Posterior cingulate gyrus (tissue), 11 donors: Measurements from ENCODE around the gene OAF.
"Not testable (repeated sequence)": the region's sequence is repeated elsewhere in the genome, so short reads cannot be mapped to it uniquely, and the experiment has no call there.

Experiments
- DNase-seq, 10 donors: peaks; one replicate each; pipeline versions ENCODE4 v3.0.0 to v3.0.0-alpha.2; 2020 to 2021; ENCODE audit warnings: mixed read lengths in 3 of 10
- intact Hi-C: fragments of 100-400 bp; cut with DNase I; formaldehyde crosslinking; loops from one replicate; pipeline ENCODE4 v1.15.1; 2023

OAF gene

GRCh38 chr11:120210626-120211521, at the start of gene OAF:
Gene OAF (plus strand): TSS chr11:120211032. CDS start chr11:120211280, 248 bp downstream.
- peak; percentile 25 to 91 (median 50) for DNase-seq
- intact Hi-C loops, result no loop called here

- intact Hi-C loops, result loop anchor here (5.0 kb wide), 1 partner anchor 685 kb away; no protein-coding TSS in a partner anchor
- no peak for DNase-seq
Observed at GRCh38 chr11:120167659-120168058, 43.2 kb upstream of the OAF start.

DNA sequence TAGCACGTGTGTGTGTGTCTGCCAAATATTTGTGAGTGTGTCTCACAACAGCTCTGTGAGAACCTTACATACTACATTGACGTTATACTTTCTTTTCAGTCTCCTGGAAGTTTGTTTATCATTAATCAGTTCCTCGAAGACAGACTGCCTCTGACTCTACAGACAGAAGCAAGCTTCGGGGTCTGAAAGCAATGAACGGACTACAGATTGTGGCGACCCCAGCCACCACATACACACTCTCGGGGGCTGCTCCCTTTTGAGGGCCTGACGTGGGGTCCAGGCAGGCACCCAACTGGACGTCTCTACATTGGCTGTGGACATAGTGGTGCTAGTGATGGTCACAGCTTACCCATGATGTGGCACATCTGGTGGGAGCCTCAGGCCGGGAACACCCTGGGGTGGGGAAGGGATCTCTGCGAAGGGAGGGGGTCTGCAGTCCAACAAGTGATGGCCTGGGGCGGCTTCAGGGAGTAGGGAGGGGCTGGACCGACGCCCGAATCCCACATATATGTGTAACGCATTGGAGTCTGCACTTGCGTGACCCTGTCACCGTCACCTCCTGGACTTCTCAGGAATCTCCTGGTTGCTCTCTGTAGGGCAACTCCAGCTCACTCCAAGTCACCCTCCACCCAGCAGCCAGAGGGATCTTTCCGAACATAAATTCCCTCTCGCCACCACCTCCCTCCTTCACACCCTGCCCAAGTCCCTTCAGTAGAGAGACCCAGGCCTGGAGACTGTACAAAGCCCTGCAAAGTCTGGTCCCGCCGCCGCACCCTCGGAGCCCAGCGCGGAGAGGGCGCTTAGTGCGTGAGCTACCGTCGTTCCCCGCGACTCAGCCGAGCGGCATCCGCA, 42.5 kb upstream of the OAF start:
- intact Hi-C loops, result loop anchor here (5.0 kb wide), 1 partner anchor 686 kb away; no protein-coding TSS in a partner anchor
- DNase-seq, result peak in 1 of 10 donors; percentile 55

- peak in 9 of 10 donors; percentile 57 to 95 (median 71) for DNase-seq
- intact Hi-C loops, result loop anchor here (5.0 kb wide), 1 partner anchor 687 kb away; no protein-coding TSS in a partner anchor
Observed at GRCh38 chr11:120168960-120169681, 41.7 kb upstream of the OAF start.

DNA sequence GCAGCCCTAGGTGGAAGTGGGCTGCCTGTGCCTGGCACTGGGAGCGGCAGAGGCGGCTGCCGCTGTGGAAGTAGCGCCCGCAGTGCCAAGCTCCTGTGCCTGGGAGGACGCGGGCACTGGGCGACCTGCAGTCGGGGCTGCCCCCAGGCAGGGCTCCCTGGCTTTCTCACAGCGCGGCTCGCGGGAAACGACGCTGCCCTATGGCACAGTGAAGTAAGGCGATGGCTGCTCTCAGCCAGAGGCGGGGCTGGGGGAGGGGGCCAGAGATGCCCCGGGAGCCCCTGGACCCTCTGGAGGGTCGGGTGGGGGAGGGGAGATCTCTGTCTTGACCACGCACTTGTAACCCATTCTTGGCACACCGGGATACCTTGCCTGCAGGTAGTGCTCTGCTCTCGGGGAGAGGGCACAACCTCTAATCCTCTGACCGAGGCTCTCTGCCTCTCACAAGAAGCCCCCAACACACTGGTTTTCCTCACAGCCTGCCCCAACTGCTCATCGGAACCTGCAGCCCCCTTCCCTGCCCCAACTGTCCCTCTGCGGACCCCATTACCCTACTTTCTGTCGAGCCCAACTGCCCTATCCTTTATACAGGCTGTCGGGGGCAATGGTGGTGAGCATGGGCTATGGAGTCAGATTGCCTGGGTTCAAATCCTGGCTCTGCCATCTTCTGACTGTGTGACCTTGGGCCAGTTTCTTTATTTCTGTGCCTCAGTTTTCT, 40.7 kb upstream of the OAF start:
- DNase-seq, result peak in 1 of 10 donors; percentile 81
- intact Hi-C loops, result loop anchor here (5.0 kb wide), 1 partner anchor 688 kb away; no protein-coding TSS in a partner anchor

DNA sequence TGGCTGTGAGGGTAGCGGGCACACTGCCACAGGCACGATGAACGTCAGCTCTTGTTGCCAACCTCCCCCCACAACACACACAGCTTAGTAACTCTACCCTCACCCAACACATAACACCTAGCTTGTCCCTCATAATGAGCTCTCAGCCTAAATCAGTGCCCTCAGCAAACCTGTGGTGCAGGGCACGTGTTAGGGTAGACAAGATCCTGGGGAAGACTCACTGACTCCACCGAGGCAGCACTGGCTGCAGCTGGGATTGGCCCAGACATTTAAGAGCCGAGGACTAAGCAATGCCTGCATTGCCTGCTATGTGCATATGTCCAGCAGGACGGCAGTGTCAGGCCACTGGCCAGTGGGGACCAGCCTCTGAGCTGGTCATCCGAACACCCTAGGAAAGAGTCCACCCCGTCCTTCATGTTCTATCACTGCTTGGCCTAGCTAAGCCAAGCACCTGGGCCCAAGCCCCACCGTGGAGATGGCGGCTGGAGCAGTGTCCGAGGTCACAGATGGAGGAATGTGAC, 40.0 kb upstream of the OAF start:
- intact Hi-C loops, result no loop called here
- peak in 2 of 10 donors; percentile 66 to 71 for DNase-seq

- intact Hi-C loops, result loop anchor here (1.0 to 2.0 kb wide), 2 partner anchors 58 to 129 kb away; no protein-coding TSS in a partner anchor
Observed at GRCh38 chr11:120172054-120172911, 38.5 kb upstream of the OAF start.

DNA sequence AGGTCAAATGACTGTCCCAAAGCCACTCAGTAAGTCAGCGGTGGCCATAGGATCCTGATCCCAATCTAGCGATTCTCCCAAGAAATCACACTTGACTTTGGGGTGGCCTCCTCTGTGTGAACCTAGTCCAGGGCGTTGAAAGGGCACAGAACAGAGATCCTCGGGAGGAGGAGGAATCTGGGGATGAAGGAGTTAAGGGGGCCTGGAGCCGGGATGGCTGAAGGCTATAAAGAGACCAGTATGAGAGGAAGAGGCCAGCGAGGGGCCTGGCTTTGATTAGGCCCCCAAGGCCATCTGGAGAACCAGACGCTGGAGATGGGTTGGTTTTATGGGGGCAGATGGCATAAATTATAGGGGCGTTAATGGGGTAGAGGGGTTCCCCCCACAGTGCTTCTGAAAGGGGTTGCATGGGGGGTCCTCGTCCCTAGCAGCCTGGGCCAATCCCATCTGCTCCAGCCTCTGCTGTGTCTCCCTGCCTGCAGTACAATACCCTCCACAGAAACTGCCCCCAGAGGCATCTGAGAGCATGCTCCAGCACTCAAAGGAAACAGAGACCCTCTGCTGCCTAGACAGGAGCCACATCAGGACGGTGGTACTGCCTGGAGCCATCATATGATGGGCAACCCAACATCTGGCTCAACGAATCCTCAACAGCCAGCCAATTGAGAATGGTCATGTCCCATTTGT, 37.7 kb upstream of the OAF start:
- intact Hi-C loops, result loop anchor here (2.0 kb wide), 1 partner anchor 128 kb away; no protein-coding TSS in a partner anchor
- DNase-seq, result peak in 2 of 10 donors; percentile 21 to 44

More at GRCh38 chr11:120172054-120172911, 38.5 kb upstream of the OAF start:
- peak in 9 of 10 donors; percentile 63 to 96 (median 71) for DNase-seq

DNA sequence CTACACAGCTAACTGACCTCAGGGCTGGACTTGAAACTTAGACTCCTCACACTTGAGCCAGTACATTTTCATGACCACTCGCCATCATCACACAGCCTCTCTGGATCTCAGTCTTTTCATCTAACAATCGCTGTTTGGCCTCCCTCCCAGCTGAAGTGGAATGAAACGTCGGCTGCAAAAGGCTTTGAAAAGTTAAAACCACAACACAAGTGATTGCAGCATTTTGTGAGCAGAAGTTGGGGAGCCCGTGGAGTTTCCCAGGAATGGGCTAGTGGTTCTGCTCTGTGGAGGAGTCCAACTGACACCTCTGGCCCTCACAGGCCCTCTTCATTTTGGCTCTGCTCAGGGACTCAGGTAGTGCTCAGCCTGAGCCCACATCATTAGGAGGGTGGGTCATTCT, 37.0 kb upstream of the OAF start:
- DNase-seq, result peak in 1 of 10 donors; percentile 39
- intact Hi-C loops, result loop anchor here (2.0 kb wide), 1 partner anchor 127 kb away; no protein-coding TSS in a partner anchor

GRCh38 chr11:120174866-120175265, 36.0 kb upstream of the OAF start:
- intact Hi-C loops, result no loop called here
- no peak for DNase-seq

DNA sequence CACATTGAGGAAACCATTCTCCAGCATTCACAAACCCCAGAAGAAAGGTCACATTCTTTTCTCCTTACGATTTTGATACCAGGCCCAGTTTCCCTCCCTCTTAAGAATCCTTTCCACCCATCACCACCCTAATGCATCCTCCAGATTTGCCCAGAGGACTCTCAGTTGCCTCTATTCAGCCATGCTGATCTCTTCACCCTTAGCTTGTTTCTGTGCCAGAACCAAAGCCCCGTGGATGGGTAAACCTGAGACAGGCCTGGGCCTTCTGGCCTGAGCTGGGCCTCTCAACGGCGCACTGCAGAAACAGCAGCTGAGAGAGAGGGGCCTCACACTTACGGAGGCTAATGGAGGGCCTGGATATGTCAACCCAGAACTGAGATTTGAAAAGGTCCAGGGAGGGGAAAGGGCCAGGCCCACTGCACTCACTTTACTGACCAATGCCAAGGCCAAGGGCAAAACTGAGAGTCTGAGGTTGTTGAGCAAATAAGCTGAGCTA, 32.2 kb upstream of the OAF start:
- intact Hi-C loops, result no loop called here
- DNase-seq, result peak in 1 of 10 donors; percentile 52

DNA sequence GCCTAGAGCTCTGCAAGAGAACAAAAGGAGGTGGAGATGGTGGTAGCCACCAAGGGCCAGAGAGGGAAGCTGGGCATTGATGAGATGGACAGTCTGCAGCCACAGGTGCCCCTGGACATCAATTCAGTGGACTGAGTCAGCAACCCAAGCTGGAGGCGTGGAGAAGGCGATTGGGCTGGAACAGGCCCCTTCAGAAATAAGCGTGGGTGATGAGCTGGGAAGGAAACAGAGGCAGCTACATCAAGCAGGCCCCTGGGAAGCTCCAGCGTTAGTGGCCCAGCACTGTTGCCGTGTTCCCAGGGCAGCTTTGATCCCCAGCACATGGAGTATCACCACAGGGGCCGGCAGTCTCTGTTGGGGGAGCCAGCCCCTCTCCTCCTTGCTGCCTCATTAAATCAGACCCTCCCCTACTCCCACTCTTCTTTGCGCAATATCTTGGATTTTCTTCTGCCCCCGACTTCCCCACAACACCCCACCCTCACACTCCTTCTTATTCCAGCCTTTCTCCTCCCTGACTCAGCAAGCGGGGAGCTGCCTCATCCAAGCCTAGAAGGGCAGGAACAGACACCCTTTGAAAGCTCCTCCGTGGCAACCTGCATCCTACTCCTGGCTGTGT, 31.7 kb upstream of the OAF start:
- peak in 1 of 10 donors; percentile 45 for DNase-seq
- intact Hi-C loops, result no loop called here

DNA sequence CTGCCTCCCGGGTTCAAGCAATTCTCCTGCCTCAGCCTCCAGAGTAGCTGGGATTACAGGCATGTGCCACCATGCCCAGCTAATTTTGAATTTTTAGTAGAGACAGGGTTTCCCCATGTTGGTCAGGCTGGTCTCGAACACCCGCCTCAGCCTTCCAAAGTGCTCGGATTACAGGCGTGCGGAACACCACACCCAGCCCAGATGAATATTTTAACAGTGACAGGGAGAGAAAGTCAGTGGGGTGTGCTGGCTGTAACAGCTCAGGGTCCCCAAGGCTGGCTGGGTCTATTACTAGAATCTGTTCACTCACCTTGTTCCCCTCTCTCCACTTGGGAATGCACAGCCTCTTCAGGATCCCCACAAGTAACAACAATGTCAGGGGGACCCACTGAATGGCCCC, 30.8 kb upstream of the OAF start:
- DNase-seq, intact Hi-C loops: not testable (repeated sequence)

GRCh38 chr11:120180551-120181232, 30.1 kb upstream of the OAF start:
- intact Hi-C loops, result no loop called here
- peak in 5 of 10 donors; percentile 41 to 84 (median 82) for DNase-seq

DNA sequence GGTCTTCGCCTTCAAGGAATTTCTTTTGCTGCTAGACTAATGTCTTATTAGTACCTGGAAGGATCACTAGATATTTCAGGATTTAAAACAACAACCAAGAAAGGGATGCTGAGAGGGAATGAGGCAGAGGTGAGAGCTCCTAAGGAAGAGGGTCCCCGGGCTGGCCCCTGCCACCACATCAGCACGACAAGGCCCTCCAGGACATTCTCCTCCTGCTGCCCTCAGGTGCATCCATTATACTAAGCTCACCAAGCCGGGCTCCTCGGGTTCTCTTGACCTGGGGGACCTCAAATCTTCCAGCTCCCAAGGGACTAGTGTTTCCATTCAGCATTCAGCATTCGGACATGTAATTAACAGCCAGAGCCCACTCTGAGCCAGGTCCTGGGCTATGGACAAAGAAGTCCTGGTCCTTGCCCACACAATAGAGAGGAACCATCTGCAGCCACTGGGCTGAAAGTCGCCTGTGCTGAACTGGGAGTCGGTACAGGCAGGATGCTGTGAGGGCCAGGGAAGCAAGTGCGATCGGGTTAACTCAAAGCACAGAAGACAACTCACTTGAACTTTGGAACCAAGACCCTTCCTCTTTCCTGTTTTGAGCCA, 29.4 kb upstream of the OAF start:
- intact Hi-C loops, result no loop called here

DNA sequence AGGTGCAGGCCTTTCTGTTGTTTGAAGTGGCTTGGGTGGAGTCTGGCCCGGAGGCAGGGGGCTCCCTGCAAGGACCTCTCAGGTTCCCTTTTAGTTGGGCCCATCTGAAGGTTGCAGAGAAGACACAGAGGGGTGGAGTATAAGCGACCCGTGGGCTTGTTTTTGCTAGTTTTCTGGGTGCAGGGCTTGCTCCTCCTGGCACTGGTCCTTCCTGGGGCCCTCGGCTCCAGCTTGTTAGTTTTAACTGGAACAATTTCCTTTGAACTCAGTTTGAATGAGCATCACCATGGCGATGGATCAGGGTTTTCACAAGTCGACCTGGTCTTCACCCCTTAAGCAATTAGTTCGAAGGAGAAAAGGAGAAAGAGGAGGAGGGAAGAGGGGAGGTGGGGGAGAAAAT, 28.5 kb upstream of the OAF start:
- intact Hi-C loops, result no loop called here

More for the DNA sequence above, 29.4 kb upstream of the OAF start:
- peak in 1 of 10 donors; percentile 83 for DNase-seq

More for the DNA sequence above, 28.5 kb upstream of the OAF start:
- peak in 1 of 10 donors; percentile 55 for DNase-seq
